Erythroblast (primary cell): ENCODE measurements around the gene RIC3.

Experiments
- GATA1 ChIP-seq: IDR thresholded peaks from 2 replicates; pipeline ENCODE4 v1.6.1; 2011; ENCODE audit warnings: low read depth, mild to moderate bottlenecking, control low read depth, low read length, moderate library complexity
- POLR2A ChIP-seq: IDR thresholded peaks from 2 replicates; pipeline ENCODE4 v1.6.1; 2011; ENCODE audit warnings: mild to moderate bottlenecking, low read length

DNA sequence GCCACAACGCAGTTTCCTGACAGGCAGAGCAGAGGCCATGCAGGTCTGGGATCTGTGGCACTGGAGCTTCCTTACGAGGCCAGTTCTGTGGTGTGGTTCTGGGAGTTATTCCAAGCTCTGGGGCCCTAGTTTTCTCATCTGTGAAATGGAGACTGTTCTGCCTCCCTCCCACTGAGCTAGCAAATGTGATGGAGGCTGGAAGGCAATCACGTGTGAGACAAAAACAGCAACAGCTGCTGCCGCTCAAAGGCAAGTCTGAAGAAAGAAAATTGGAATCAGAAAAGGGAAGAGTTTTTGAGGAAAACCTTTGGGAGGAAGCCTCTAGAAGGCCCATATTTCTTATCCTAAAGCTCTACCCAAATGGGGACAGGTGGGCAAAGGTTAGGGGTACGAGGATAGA is 8.3 kb upstream of the RIC3 start:
- TF ChIP-seq POLR2A, result no peak
- no peak for TF ChIP-seq GATA1
